ENCODE results near the gene KCNN3. TPM values are rescaled to one million over a fixed set of nuclear protein-coding genes. Genes with fewer than 3 reads are reported as not detected.

KCNN3 gene
- not detected in 2 replicates for total RNA-seq

GRCh38 chr1:154870115-154870571 is at the start of gene KCNN3:
Gene KCNN3, minus strand, starts transcription at chr1:154870281. Its CDS starts 317 bp downstream, at chr1:154869964.

Other genes starting within 250 kb of the KCNN3 start
- 9.2 and 11.4 TPM in 2 replicates for gene PMVK, start 66.4 kb upstream of the KCNN3 start, total RNA-seq
- 42.1 and 48.9 TPM in 2 replicates for gene PBXIP1, start 85.8 kb upstream of the KCNN3 start, total RNA-seq
- 16.8 and 19.2 TPM in 2 replicates for gene PYGO2, start 91.5 kb upstream of the KCNN3 start, total RNA-seq
- 192 and 203 TPM in 2 replicates for gene SHC1, start 100.5 kb upstream of the KCNN3 start, total RNA-seq
- 222 and 236 TPM in 2 replicates for gene CKS1B, start 104.4 kb upstream of the KCNN3 start, total RNA-seq
- 35.3 and 41.8 TPM in 2 replicates for gene FLAD1, start 113.1 kb upstream of the KCNN3 start, total RNA-seq
- gene LENEP, start 123.3 kb upstream of the KCNN3 start, total RNA-seq = not detected in 2 replicates
- gene ZBTB7B, start 132.5 kb upstream of the KCNN3 start, total RNA-seq = 13.1 and 14.5 TPM in 2 replicates
- gene DCST2, start 163.5 kb upstream of the KCNN3 start, total RNA-seq = under 0.01 and 0.17 TPM in 2 replicates
- not detected in 2 replicates for gene DCST1, start 163.5 kb upstream of the KCNN3 start, total RNA-seq
- 82.9 and 84.4 TPM in 2 replicates for gene ADAM15, start 181.0 kb upstream of the KCNN3 start, total RNA-seq
- 7.7 and 8.3 TPM in 2 replicates for gene EFNA4, start 193.5 kb upstream of the KCNN3 start, total RNA-seq
- gene EFNA3, start 208.6 kb upstream of the KCNN3 start, total RNA-seq = 0.67 and 1.2 TPM in 2 replicates

Measured in bronchus fibroblast of lung (primary cell).